Measurements from ENCODE around the gene C5orf22.
"Not testable (repeated sequence)": the region's sequence is repeated elsewhere in the genome, so short reads cannot be mapped to it uniquely, and the experiment has no call there.

The C5orf22 gene

GRCh38 chr5:31587546-31587945 is 55.4 kb downstream of the C5orf22 start:
- no peak overlapping the region for H3K4me2 ChIP-seq (ENCODE audit: low read length)
- H3K36me3 ChIP-seq (ENCODE audit: control insufficient read depth, insufficient read depth, low read length): no peaks in the 10 kb centered on the region
- no peak overlapping the region for H3K4me3 ChIP-seq (ENCODE audit: low read depth, low read length)
- no peaks in the 10 kb centered on the region for H3K27me3 ChIP-seq (ENCODE audit: control insufficient read depth, insufficient read depth, low read length)
- H2AFZ ChIP-seq: no peak overlapping the region
- no peaks in the 10 kb centered on the region for H3K79me2 ChIP-seq
- H3K9ac ChIP-seq: no peak overlapping the region
- H3K4me1 ChIP-seq: no peaks in the 10 kb centered on the region
- no peaks in the 10 kb centered on the region for H3K9me3 ChIP-seq (ENCODE audit: control insufficient read depth, low read length)
- TF ChIP-seq CTCF (IDR thresholded peaks at IDR 0.05): no peak
- H3K27ac ChIP-seq: no peak overlapping the region

GRCh38 chr5:31593665-31594064 is 61.6 kb downstream of the C5orf22 start:
- Histone ChIP-seq H2AFZ (no peak overlapping the region), H3K4me3 (ENCODE audit: low read depth, low read length) (no peak overlapping the region), H3K27ac (no peak overlapping the region), H3K79me2 (no peaks in the 10 kb centered on the region), H3K9me3 (ENCODE audit: control insufficient read depth, low read length) (no peaks in the 10 kb centered on the region), H3K27me3 (ENCODE audit: control insufficient read depth, insufficient read depth, low read length) (no peaks in the 10 kb centered on the region), H3K4me2 (ENCODE audit: low read length) (no peak overlapping the region), H3K36me3 (ENCODE audit: control insufficient read depth, insufficient read depth, low read length) (no peaks in the 10 kb centered on the region), H3K4me1 (no peaks in the 10 kb centered on the region), H3K9ac (no peak overlapping the region)
- no peak for TF ChIP-seq CTCF (IDR thresholded peaks at IDR 0.05)

- Histone ChIP-seq H3K36me3 (ENCODE audit: control insufficient read depth, insufficient read depth, low read length) (no peaks in the 10 kb centered on the region), H3K4me3 (ENCODE audit: low read depth, low read length) (no peak overlapping the region), H3K27me3 (ENCODE audit: control insufficient read depth, insufficient read depth, low read length) (no peaks in the 10 kb centered on the region), H3K27ac (no peak overlapping the region), H3K9me3 (ENCODE audit: control insufficient read depth, low read length) (no peaks in the 10 kb centered on the region), H2AFZ (no peak overlapping the region), H3K9ac (no peak overlapping the region), H3K79me2 (no peaks in the 10 kb centered on the region), H3K4me2 (ENCODE audit: low read length) (no peak overlapping the region), H3K4me1 (no peaks in the 10 kb centered on the region)
- no peak for TF ChIP-seq CTCF (IDR thresholded peaks at IDR 0.05)
Observed at GRCh38 chr5:31596354-31596753, 64.3 kb downstream of the C5orf22 start.

- Histone ChIP-seq H3K27ac (no peak overlapping the region), H3K9me3 (ENCODE audit: control insufficient read depth, low read length) (no peaks in the 10 kb centered on the region), H3K27me3 (ENCODE audit: control insufficient read depth, insufficient read depth, low read length) (no peaks in the 10 kb centered on the region), H3K4me3 (ENCODE audit: low read depth, low read length) (no peak overlapping the region), H2AFZ (no peak overlapping the region), H3K79me2 (no peaks in the 10 kb centered on the region), H3K9ac (no peak overlapping the region), H3K4me1 (no peaks in the 10 kb centered on the region), H3K4me2 (ENCODE audit: low read length) (no peak overlapping the region), H3K36me3 (ENCODE audit: control insufficient read depth, insufficient read depth, low read length) (no peaks in the 10 kb centered on the region)
- no peak for TF ChIP-seq CTCF (IDR thresholded peaks at IDR 0.05)
Observed at GRCh38 chr5:31598640-31599611, 66.8 kb downstream of the C5orf22 start.

GRCh38 chr5:31602305-31602704 is 70.2 kb downstream of the C5orf22 start:
- not testable (repeated sequence) for H3K36me3 ChIP-seq (ENCODE audit: control insufficient read depth, insufficient read depth, low read length); H3K9ac ChIP-seq; H3K79me2 ChIP-seq; H3K4me1 ChIP-seq; H3K9me3 ChIP-seq (ENCODE audit: control insufficient read depth, low read length); H3K27ac ChIP-seq; H3K4me3 ChIP-seq (ENCODE audit: low read depth, low read length); H3K27me3 ChIP-seq (ENCODE audit: control insufficient read depth, insufficient read depth, low read length); H2AFZ ChIP-seq; H3K4me2 ChIP-seq (ENCODE audit: low read length)
